NCI-H510A (cell line): Measurements from ENCODE around the gene ZNF654.
"Not testable (repeated sequence)": the region's sequence is repeated elsewhere in the genome, so short reads cannot be mapped to it uniquely, and the experiment has no call there.

ENCODE experiments used
- DNase-seq: peaks from one replicate; lab custom pipeline; 2025; lab: John Stamatoyannopoulos, UW

Gene ZNF654

DNA sequence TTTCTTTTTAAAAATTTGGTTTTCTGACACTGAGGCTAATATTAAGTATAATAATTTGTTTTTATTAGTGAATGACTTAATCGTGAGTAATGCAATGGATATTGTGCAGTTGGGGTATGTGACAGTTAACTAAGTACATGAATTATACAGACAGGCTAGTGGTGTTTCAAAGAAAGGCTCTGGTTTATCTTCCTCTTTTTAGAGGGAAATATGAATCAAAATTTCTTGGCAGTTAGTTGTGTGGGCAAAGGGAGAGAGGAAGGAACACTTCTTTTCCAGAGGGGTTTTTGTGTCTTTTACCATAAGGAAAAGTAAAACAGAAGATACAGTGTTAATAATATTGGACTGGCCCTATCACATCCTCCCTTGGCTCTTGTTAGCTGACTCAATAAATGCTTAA, 2.7 kb downstream of the ZNF654 start:
- no peak for DNase-seq

DNA sequence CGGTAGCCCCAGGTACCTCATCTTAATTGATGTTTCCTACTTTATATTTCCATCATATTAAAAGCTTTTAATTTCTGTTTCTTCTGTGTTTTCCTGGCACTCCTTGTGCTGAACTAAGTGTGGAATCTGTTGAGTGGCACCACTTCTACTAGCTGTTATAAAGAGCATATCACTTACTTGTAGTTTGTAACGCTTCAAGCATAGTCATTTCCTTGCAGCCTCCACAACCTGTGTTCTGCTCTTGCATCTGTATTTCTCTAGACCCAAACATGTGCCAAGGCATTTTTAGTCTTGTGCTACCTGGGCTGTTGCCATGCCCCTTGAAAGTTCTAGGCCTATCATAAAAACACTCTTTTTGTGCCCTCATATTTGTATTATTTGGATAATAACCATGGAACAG, 16.0 kb downstream of the ZNF654 start:
- no peak for DNase-seq

DNA sequence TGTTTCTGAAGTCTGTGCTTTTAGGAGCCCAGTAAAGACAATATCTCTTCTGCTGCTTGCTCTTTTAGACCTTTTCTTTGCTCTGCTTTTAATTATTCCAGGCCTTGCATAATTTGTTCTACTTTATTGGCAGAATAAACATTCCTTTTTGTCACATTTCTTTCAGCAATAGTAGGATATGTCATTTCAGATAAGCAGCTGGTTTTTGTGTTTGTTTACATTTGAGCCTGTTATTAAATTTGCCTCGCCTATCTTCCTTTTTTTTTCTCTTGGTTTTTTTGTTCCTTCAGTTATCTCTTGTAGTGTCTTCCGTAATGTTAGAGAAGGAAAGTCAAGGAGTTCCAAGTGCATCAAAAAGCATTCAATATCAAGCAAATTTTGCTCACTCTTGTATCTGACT, 16.4 kb downstream of the ZNF654 start:
- DNase-seq, result no peak

DNA sequence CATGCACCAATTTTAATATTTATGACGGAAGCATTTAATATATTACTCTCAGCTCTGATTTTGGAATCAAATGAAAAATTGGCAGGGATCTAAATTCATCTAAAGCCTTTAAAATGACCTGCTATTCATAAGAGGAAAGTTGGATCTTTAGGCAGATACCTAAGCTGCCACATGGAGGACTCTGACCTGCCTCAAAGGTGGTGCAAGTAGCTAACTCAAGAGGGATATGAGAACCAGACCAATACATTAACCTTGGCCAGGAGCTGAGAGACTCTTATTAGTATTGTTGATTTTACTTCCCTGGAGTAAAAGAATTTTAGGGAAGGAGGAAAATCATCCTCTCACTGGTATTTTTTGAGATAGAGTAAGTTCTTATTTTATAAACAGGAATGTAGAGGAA, 17.7 kb downstream of the ZNF654 start:
- DNase-seq, result no peak

DNA sequence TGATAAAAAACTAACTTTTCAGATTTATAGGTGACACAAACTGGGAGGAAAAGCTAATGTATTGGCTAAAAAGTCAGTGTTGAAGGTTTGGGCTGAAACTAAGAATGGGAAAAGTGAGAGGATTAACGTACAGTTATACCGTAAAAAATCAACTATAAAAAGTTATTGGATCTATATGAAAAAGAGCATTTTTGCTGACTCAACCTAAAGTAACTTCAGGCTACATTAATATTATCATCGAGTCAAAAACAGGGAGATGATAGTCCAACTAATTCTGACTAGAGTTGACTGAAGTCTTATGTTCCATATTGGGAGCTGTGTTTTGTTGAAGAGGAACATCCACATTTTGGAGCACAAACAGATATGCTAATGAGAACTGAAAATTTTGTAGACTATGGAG, 19.9 kb downstream of the ZNF654 start:
- no peak for DNase-seq

DNA sequence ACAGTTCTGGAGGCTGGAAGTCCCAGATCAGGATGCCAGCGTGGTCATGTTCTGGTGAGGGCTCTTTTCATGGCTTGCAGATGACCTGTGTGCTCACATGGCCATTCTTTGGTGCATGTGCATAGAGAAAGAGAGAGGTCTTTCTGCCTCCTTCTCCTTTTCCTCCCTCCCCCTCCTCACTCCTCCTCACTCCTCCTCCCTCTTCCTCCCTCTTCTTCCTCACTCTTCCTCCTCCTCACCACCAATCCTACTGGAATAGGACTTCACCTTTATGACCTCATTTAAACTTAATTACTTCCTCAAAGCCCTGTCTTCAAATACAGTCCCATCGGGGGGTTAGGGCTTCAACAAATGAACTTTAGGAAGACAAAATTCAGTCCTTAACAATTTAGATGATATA, 23.8 kb downstream of the ZNF654 start:
- DNase-seq, result no peak

DNA sequence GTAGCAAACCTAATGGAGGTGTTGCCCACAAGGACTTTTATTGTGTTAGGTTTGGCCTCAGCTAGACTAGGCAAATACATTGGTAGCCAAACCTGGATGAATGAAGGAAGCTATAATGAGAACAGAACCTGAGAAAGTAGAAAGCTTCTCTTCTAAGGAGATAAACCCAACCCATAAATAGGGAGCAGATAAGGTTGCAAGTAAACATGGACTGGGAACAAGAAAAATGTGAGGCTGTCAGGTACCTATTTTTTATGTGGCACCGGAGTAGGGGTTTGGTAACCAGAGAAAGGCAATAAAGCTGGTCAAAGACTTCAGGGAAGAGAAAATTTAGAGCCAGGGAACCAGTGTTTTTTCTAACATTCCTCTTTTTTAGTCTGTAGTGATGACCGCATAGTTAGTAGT, 25.0 kb downstream of the ZNF654 start:
- DNase-seq, result no peak

DNA sequence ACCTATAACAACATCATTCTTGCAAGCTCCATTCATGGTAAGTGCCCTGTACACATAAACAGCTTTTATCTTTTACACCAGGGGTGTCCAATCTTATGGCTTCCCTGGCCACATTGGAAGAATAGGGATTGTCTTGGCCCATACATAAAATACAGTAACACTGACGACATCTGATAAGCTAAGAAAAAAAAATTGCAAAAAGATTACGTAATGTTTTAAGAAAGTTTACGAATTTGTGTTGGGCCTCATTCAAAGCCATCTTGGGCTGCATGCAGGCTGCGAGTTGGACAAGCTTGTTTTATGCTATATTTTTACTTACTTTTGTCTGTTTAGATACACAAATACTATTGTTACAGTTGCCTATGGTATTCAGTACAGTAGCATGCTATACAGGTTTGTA, 31.6 kb downstream of the ZNF654 start:
- DNase-seq, result no peak

DNA sequence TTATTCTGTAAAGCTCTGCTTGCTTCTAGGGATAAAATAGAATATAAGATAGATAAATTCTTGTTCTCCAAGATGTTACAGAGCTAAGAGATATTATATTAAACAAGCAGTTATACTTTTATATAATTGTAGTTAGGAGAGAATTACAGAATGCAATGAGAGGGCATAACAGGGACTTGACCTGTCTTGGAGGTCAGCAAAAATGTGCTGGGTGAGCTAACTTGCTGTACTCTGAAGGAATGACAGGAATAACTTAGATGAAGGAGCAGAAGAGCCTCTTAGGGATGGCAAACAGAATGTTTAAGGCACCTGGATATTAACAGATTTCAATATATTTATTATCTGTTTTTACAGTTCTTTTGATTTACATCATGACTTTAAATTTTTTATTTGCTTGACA, 33.2 kb downstream of the ZNF654 start:
- DNase-seq, result no peak

DNA sequence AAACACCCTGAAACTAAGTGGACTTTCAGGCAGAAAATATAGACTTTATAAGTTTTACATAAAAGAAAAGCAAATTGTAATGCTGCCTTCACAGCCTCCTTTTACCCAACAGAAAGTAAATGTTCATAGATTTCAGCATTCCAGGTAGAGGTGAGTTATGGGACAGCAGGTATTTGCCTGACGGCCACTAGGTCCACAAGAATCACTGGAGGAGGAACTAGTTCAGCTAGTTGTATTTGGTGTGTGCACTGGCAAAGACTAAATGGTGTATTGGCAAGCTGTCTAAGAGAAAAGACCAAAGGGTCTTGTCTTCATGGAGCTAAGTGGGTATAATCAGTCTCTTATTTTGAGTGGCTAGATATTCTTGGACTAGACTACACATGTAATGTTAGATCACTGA, 34.2 kb downstream of the ZNF654 start:
- no peak for DNase-seq

DNA sequence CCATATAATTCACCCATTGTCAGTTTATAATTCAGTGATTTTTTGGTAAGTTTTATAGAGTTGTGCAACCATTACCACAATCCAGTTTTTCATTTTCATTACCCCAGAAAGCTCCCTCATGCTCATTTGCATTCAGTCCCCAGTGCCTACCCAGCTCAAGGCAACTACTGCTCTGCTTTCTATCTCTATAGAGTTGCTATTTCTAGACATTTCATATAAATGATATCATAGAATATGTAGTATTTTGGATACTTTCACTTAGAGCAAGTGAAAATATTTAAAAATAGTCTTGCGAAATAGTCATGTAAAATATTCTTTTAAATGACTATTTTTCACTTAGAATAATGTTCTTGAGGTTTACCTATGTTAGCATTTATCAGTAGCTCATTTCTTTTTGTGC, 42.1 kb downstream of the ZNF654 start:
- DNase-seq, result no peak

DNA sequence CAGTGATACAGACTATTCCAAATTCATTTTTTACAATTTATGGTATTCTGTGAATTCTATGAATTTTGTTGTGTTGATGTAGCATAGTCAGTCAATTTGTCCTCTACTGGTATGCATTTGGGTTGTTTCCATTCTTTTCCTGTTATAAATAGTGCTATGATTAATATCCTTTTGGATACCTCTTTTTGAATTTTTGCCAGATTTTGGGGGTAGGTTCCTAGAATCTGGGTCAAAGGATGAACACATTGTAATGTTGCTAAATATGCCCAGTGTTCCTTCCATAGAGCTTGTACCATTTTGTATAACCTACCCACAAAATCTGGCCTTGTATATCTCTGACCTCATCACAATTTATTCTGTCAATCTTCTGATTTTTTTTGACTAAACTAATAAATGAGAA, 46.3 kb downstream of the ZNF654 start:
- no peak for DNase-seq

DNA sequence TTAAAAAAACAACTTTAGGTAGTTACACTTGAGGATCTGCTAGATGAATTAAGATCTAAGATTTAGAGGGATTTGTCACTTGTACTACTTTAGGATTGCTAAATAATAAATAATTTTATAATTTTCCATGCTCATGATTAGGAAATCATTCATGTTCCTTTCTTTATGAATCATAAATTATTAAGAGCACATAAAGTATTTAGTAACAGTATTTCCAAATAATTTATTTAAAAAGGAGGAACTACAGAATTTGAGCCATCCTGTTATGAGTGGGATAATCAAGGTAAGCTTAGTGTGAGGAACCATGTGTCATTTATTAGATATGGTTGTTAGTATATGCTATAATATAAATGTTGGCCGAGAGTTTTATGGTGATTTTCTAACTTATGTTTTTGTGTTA, 53.2 kb downstream of the ZNF654 start:
- DNase-seq, result no peak

DNA sequence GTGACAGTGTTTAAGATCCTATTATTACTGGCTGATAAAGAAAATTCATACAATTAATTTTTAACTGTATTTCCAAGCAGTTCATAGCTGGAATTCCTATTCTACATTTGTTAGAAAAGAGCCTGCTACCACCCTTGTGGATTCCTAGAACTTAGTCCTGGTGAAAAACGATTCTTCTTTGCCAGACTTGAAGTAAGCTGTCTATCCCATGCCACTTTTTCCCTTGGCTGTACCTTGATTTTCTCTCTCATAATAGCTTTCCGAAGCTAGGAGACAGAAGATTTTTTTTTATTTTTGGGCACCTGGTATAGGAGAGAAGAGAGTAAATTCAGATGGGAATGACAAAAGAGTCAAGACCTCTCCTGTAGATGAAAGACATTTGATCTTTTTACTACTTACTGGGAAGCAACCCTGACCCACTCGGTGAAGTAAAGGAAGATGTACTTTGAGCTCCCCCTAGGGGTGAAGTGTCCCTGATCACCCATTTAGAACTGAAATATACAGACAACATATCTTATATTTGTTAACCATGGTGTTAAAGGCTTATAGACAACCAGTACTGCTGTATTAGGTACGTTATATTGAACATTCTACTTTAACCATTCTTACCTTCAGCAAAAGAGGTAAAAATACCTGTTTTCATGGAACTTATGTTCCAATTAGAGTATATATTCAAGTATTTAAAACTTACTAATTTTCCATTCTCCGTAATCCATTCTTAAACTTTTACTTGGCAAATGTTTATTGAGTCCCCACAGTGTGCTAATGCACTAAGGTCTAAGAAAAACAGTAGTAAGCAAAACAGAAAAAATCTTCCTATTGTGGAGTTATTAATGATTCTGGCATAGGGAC, 54.5 kb downstream of the ZNF654 start:
- peak; percentile 4 for DNase-seq

DNA sequence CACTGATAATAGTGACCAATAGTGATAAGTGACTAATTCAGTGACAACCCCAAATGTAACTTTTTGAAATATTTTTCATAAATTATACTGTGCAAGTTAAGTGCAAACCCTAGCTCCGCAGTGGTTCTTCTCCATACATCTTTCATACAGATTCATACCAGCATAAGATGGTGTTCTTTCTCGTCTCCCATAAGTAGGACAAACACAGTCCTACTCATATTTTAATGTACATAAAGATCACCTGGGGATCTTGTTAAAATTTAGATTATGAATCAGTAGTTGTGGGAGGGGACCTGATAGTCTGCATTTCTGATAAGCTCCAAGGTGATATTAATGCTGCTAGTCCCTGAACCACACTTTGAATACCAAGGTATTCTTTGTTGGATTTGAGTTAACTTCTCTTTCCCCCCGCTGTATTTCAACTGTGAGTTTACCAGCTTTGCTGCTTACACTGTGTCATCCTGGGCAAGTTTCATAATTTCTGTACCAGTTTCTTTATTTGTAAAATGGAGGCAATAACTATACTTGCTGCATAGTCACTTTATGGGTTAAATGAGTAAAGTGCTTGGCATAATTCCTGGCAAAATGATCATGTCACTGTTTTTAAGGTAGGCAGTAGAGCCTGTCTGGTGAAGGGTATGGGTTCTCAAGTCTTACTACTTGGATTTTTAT, 56.0 kb downstream of the ZNF654 start:
- DNase-seq, result no peak

DNA sequence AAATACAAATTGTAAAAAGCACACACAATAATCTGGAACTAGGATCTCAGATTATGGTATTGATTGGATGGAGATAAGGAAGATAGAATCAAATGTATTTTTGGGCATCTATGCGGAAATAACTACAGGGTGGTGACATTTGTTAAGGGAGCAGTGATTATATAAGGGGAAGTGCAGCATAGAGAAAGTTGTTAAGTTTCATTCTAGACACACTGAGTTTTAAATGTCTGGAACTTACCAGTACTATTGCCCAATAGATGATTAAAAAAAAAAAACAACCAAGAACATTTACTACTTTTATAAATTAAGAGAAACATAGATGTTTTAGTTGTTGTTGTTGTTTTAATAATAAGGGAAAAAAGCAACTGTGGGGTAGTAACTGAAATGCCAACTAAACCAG, 58.6 kb downstream of the ZNF654 start:
- DNase-seq, result no peak

DNA sequence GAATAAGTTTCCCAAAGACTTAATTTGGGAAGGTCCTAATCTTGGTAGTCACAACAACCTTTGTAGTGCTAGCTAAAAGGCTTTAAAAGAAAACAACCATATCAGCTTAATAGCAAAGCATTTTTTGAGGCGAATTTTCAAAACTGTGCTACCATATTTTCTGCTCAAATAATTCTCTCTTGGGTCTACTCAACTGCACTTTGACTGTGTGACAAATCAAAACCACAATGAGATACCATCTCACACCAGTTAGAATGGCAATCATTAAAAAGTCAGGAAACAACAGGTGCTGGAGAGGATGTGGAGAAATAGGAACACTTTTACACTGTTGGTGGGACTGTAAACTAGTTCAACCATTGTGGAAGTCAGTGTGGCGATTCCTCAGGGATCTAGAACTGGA, 59.5 kb downstream of the ZNF654 start:
- not testable (repeated sequence) for DNase-seq

DNA sequence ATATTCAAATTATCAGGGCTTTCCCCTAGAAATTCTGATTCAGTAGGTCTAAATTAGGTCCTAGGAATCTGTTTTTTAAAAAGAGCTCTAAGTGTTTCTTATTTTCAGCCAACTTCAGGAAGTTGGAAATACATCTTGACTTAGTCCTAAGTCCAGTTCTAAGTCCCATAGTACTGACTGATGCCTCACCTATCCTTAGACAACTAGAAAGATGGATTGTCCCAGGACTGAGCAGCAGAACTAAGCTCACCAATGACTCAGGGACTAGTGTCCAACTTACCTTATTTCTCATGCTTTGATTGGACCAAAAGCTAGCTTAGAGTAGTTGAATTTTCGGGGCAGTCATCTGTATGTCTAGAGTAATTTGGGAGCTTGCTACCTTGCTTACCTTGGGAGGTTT, 64.5 kb downstream of the ZNF654 start:
- no peak for DNase-seq

DNA sequence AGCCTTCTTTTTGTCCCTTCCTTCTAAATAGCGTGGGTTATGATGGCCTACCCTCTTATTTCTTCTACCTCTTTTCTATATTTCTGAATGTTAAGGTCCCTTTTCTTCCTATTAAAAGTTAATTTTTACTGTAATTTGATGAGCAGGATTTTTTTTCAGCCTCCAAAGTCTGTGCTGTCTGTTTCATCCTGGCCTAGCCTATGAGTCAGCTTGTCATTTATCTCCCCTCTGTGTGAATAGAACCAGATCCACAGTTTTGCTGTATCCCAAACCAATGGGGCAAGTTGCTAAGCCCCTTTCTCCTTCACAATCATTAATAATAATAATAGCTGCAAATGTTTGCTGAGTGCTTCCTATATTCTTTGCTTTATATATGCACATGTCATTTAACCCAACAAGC, 72.6 kb downstream of the ZNF654 start:
- DNase-seq, result no peak

DNA sequence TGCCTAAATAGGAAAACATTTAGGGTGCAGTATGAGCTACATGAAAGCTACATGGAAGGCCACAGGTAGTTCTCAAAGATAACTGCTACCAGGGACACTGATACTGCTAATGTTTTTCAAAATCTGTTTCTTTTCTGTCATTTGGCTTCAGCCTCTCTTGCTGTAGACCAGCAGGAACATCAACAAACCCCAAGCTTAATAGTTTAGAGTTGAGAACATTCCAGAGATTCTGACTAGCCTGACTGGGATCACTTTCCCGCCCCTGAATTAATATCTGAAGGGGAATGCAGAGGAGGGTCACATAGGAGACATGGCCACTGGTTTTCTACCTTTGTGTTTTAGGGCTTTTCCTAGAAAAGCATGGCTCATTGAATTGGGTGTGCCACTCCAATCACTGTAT, 73.8 kb downstream of the ZNF654 start:
- no peak for DNase-seq

DNA sequence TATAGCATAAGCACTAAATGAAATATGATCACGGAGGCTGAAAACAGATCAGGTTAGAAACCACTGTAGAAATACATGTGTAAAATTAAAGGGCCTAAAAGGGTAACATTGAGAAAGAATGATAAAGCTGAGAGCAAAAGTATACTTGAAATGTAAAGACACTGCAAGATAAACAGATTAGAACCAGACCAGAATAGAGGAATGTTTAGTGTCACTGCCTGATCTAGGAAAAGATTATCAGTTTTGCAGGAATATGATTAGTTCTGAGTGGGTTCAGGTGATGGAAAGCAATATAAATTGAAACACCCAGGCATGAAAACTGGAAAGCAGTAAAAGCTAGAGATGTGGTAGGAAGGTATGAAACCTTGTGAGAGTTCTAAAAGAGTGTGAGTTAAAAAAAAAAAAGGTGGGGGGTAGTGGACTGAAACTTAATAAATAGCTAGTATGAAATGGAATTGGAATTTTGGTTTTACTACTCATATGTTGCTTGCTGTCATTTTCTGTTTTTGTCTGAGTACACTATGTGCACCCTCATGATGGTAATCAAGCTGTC, 74.7 kb downstream of the ZNF654 start:
- DNase-seq, result no peak

DNA sequence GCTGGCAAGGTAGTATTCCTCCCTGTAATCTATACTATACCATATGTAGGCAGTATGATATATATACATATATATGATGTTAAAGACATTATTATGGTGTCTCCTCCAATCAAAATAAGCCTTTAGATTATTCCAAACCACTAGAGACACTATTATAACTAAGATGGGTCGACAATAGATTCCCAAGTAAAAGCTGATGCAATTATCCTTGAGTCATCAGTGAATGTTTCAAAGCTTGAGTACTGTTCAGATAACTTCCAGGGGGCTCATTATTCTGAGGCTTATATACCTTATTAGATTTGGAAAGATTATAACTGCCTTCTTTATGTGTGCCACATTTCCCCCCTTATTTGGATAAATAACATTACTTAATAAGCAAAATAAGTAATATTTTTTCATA, 78.8 kb downstream of the ZNF654 start:
- no peak for DNase-seq

DNA sequence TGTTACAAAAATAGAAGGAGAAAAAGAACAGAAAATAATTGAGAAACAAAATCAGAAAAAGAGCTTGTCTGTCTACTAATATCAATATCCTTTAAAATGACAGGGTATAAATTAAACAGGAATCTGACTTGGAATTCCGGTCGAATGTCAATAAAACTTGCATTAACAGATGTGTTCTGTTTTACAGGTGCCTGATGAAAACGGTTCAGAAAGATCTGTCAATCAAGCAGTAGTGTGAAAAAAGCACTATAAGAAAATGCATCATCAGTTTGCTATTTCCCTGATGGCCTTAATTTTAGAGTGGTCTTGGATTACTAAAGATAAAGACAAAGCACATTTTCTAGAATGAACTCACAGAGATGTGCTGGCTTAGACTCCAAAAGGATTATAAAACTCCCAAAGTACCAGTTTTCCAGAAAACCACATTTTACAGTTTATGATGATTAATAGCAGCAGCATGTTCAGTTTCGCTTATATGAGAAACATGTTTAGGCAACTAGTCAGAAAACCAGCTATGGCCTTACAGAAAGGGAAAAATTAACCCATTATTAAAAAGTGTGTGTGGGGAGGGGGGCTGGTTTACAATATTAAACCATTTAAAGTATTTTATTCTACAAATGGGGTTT, 82.5 kb downstream of the ZNF654 start:
- no peak for DNase-seq
